ENCODE measurements around the gene CDCP1. TPM values are rescaled to one million over a fixed set of nuclear protein-coding genes. Genes with fewer than 3 reads are reported as not detected.

The CDCP1 gene
- total RNA-seq, 6 donors from 2014 or later: 9.9 to 32.7 (median 19.2) TPM

GRCh38 chr3:45124352-45124751 lies 21.8 kb downstream of the CDCP1 start:
- no peaks in the 10 kb centered on the region for H3K9me3 ChIP-seq
- peaks cover 0 to 5% (median 0%) of the 10 kb centered on the region in 4 donors for H3K4me1 ChIP-seq
- H3K36me3 ChIP-seq: no peaks in the 10 kb centered on the region
- ATAC-seq (ENCODE audit: low FRiP score in 2 of 2) (no peak), DNase-seq (no peak)
- TF ChIP-seq POLR2AphosphoS5 (IDR thresholded peaks at IDR 0.05): no peak
- no peak for TF ChIP-seq POLR2A (IDR thresholded peaks at IDR 0.05)
- TF ChIP-seq EP300 (IDR thresholded peaks at IDR 0.05): no peak
- no peak for TF ChIP-seq CTCF (IDR thresholded peaks at IDR 0.05)
- no peak overlapping the region for H3K27ac ChIP-seq
- 63 to 71% methylated on average over 3 of the region's 3 CpGs for WGBS, 2 donors
- no peak overlapping the region for H3K4me3 ChIP-seq
- no peaks in the 10 kb centered on the region for H3K27me3 ChIP-seq

- H3K27ac ChIP-seq: no peak overlapping the region
- no peak for ATAC-seq (ENCODE audit: low FRiP score in 2 of 2)
- H3K4me1 ChIP-seq: peaks cover 0 to 5% (median 0%) of the 10 kb centered on the region in 4 donors
- DNase-seq: no peak
- no peaks in the 10 kb centered on the region for H3K27me3 ChIP-seq
- H3K36me3 ChIP-seq: no peaks in the 10 kb centered on the region
- no peak overlapping the region for H3K4me3 ChIP-seq
- 76 to 80% methylated on average over 3 of the region's 3 CpGs for WGBS, 2 donors
- TF ChIP-seq EP300 (IDR thresholded peaks at IDR 0.05): no peak
- no peaks in the 10 kb centered on the region for H3K9me3 ChIP-seq
Observed at GRCh38 chr3:45123581-45124269, 22.5 kb downstream of the CDCP1 start.

GRCh38 chr3:45123030-45123429 lies 23.1 kb downstream of the CDCP1 start:
- ATAC-seq (ENCODE audit: low FRiP score in 2 of 2) (no peak), DNase-seq (no peak)
- no peaks in the 10 kb centered on the region for H3K36me3 ChIP-seq
- H3K4me3 ChIP-seq: no peak overlapping the region
- no peaks in the 10 kb centered on the region for H3K9me3 ChIP-seq
- peaks cover 0 to 5% (median 0%) of the 10 kb centered on the region in 4 donors for H3K4me1 ChIP-seq
- 61 to 64% methylated on average over 5 of the region's 5 CpGs for WGBS, 2 donors
- no peaks in the 10 kb centered on the region for H3K27me3 ChIP-seq
- H3K27ac ChIP-seq: no peak overlapping the region
- no peak for TF ChIP-seq EP300 (IDR thresholded peaks at IDR 0.05)
- no peak for TF ChIP-seq CTCF (IDR thresholded peaks at IDR 0.05)
- no peak for TF ChIP-seq POLR2A (IDR thresholded peaks at IDR 0.05)
- TF ChIP-seq POLR2AphosphoS5 (IDR thresholded peaks at IDR 0.05): no peak

GRCh38 chr3:45120359-45121158 lies 25.6 kb downstream of the CDCP1 start:
- 86% methylated on average over 12 of the region's 12 CpGs for WGBS, 2 donors
- DNase-seq (no peak), ATAC-seq (ENCODE audit: low FRiP score in 2 of 2) (no peak)
- no peak overlapping the region for H3K27ac ChIP-seq
- H3K27me3 ChIP-seq: no peaks in the 10 kb centered on the region
- no peak for TF ChIP-seq POLR2A (IDR thresholded peaks at IDR 0.05)
- no peak for TF ChIP-seq EP300 (IDR thresholded peaks at IDR 0.05)
- no peak for TF ChIP-seq CTCF (IDR thresholded peaks at IDR 0.05)
- no peak for TF ChIP-seq POLR2AphosphoS5 (IDR thresholded peaks at IDR 0.05)
- no peaks in the 10 kb centered on the region for H3K36me3 ChIP-seq
- peaks cover 0 to 5% (median 0%) of the 10 kb centered on the region in 4 donors for H3K4me1 ChIP-seq
- H3K9me3 ChIP-seq: no peaks in the 10 kb centered on the region
- H3K4me3 ChIP-seq: no peak overlapping the region

- DNase-seq (no peak), ATAC-seq (ENCODE audit: low FRiP score in 2 of 2) (no peak)
- TF ChIP-seq POLR2A (IDR thresholded peaks at IDR 0.05) (no peak), CTCF (IDR thresholded peaks at IDR 0.05) (no peak), POLR2AphosphoS5 (IDR thresholded peaks at IDR 0.05) (no peak), EP300 (IDR thresholded peaks at IDR 0.05) (no peak)
- no peaks in the 10 kb centered on the region for H3K4me1 ChIP-seq
- H3K36me3 ChIP-seq: no peaks in the 10 kb centered on the region
- no peak overlapping the region for H3K4me3 ChIP-seq
- no peaks in the 10 kb centered on the region for H3K9me3 ChIP-seq
- H3K27ac ChIP-seq: no peak overlapping the region
- WGBS, 2 donors: 66 to 69% methylated on average over 2 of the region's 2 CpGs
- no peaks in the 10 kb centered on the region for H3K27me3 ChIP-seq
Observed at GRCh38 chr3:45119824-45120358, 26.3 kb downstream of the CDCP1 start.

All from upper lobe of left lung (tissue), 6 donors.